HG03571 (cell line): ENCODE results near the gene SYF2.
"Not testable (repeated sequence)": the region's sequence is repeated elsewhere in the genome, so short reads cannot be mapped to it uniquely, and the experiment has no call there.

Experiments used
- ATAC-seq: cut with Tn5 transposase; IDR thresholded peaks from one replicate; pipeline ENCODE4 v1.9.1; 2021; ENCODE audit not compliant: unreplicated experiment

Gene SYF2

GRCh38 chr1:25246600-25247023, 14.3 kb upstream of the SYF2 start:
- ATAC-seq: no peak

DNA sequence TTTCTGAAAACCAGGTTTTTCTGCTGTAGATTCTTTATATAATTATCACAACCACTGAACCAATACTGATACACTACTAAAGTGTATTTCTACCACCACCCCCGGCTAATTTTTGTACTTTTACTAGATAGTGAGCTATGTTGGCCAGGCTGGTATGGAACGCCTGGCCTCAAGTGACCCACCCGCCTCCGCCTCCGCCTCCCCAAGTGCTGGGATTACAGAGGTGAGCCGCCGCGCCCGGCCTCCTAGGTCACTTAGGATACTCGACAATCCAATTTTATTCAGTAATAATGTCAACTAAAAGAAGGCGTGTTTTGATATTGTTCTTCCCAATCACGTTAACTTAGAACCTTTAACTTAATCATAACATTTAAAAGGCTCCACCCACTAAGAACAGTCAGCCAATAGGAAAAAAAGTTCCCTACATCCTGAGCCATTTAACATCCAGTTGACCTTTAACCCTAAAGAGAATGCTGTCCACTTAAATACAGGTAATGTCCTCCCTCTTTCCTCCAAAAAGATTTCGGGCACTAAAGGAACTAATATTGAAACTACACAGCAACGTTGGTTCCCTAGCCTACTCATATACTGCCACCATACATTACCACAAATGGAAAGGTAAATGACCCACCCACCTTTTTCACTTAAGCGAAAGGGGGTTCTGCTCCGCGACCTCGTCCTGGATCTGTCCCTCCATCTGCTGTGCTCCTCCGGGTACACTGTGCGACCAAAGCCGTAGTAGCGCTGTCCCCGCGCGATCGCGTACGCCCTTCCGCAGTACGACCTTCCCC, 13.7 kb upstream of the SYF2 start:
- ATAC-seq: no peak

DNA sequence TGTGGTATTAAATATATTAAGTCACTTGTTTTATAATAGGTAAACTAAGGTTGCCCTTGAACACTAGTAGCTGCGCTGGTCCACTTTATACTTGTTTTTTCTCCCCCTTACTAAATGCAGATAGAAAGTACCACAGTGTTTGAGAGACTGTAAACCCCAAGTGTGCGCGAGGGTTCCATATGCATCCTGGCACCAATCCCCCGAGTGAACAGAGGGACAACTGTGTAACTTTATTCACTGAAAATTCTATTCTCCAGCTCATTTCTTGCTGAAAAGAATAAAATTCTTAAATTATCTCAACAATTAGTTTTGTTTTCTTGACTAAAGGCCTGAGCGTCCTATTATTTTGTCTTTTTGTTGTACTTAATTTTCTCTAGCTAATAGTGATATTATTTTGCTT, 13.1 kb upstream of the SYF2 start:
- no peak for ATAC-seq

- no peak for ATAC-seq
Measured at GRCh38 chr1:25243907-25244306, 11.6 kb upstream of the SYF2 start.

GRCh38 chr1:25239681-25240541, 7.6 kb upstream of the SYF2 start:
- peak; percentile 56 for ATAC-seq

GRCh38 chr1:25238046-25238445, 5.7 kb upstream of the SYF2 start:
- no peak for ATAC-seq

- ATAC-seq: not testable (repeated sequence)
Measured at GRCh38 chr1:25236261-25236660, 4.0 kb upstream of the SYF2 start.

- ATAC-seq: not testable (repeated sequence)
Measured at GRCh38 chr1:25235411-25235810, 3.1 kb upstream of the SYF2 start.

DNA sequence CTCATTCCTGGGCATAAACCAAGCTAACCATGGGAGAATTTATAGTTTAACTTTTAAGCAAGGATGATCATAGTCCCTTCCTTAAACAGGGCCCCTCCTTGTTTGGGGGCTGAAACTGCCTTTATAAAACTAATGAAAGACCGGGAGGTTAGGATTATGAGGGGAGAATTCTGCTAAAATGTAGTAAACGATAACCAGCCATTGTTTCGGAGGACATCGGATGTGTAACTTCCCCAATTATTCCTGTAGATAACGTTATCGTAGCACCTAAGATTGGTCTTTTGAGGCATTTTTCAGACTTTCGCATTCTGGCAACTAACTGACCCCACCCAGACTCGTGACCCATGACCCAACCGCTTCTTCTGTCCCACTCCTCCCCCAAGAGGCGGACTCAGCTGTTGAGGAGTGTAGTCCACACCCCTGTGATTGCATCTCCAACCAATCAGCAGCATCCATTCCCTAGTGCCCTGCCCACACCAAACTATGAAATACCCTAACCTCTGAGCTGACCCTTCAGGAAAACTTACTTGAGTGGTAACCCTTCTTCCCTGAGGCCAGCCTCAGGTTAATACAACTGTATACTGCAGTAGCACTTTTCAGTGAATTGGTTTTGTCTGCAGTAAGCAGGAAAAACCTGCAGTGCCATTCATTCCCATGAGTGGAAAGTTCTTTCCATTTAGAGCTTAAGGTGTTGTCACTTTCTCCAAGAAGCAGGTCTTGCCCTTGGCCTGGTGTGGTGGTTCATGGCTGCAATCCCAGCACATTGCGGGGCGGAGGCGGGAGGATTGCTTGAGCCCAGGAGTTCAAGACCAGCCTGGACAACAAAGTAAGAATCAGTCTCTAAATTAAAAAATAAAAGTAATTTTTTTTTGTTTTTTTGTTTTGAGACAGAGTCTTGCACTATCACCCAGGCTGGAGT, 823 bp upstream of the SYF2 start:
- peak; percentile 50 for ATAC-seq

- ATAC-seq: no peak
Measured at GRCh38 chr1:25223471-25223870, 8.8 kb downstream of the SYF2 start.

DNA sequence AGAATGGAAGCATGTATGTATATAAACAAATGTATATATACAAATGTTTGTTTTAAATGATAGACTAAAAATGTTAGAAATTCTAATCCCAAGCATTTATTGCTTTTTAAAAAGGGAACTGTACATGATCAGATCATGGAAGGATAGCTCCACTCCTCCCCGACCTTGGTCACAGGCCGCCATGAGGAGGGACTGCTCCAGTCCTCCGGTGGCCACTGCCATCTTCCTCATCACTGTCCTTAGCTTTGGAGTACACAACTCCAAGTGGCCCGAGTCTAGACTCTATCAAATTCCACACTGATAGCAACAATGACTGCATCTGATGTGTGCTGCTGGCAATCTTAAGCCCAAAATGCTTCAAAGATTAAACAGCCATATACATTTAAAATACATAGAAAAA, 9.7 kb downstream of the SYF2 start:
- no peak for ATAC-seq

DNA sequence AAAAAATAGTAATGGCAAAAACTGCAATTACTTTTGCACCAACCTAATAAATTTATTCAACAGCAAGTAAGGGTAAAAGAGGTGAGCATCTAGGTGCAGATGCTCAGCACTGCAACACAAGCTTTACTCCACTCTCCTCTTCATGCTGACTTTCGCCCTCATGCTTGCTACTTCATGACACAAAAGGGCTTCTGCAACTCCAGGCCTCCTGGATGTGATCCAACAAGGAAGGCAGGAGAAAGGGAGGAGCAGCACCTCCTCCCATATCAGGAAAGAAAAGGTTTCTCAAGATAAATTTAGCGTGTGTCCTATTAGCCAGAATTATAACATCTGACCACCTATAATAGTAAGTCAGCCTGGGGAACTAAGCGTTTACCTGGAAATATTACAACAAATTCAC, 11.6 kb downstream of the SYF2 start:
- ATAC-seq: no peak

DNA sequence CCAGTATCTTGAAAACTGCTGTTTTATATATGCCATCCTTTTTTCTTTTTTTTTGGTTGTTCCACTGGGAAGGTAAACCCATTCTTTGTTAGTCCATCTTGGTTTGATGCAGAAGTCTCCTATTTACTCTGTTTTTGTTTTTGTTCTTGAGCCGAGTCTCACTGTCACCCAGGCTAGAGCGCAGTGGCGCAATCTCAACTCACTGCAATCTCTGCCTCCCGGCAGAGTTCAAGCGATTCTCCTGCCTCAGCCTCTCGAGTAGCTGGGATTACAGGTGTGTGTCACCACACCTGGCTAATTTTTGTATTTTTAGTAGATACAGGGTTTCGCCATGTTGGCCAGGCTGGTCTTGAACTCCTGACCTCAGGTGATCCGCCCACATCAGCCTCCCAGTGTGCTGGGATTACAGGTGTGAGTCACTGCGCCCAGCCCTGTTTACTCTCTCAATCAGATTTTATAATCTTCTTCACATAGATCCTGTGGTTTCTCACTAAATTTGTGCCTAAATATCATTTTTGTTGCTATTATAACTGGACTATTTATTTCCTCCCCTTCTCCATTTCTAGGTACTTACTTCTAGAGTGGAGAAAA, 12.5 kb downstream of the SYF2 start:
- no peak for ATAC-seq

GRCh38 chr1:25217598-25218232, 14.6 kb downstream of the SYF2 start:
- ATAC-seq: no peak

DNA sequence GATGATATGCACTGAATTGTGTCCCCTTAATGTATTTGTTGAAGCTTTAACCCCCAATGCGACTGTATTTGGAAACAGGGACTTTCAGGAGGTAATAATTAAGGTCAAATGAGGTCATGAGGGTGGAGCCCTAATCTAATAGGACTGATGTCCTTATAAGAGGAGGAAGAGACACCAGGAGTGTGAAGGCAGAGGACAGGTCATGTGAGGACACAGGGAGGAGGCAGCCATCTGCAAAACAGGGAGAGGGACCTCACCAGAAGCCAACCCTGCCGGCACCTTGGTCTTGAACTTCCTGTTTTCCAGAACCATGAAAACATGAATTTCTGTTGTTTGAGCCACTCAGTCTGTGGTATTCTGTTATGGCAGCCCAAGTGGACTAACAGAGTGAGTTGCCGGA, 15.3 kb downstream of the SYF2 start:
- no peak for ATAC-seq

DNA sequence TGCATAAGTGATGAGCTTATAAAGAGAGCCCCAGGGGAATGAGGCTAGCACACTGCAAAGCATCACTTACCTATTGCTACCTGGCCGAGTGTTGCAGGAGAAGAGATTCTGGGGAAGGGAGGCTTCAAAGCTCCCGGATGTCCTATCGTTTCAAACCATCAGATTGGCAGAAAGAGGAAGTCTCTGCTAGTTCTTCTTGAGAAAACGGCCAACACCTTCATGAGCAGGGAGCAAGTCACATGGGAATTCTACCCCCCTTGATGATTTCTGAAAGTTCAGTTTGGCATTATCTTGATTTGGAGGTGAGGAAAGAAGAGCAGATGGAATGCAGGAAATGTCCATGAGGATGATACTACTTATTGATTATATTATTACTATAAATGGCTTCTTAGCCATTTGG, 16.2 kb downstream of the SYF2 start:
- ATAC-seq: no peak

- no peak for ATAC-seq
Measured at GRCh38 chr1:25212725-25213124, 19.6 kb downstream of the SYF2 start.

- ATAC-seq: no peak
Measured at GRCh38 chr1:25210728-25211127, 21.6 kb downstream of the SYF2 start.

GRCh38 chr1:25209516-25209915, 22.8 kb downstream of the SYF2 start:
- ATAC-seq: no peak

GRCh38 chr1:25208561-25209222, 23.6 kb downstream of the SYF2 start:
- ATAC-seq: no peak
